GM19023 (cell line): ENCODE measurements around the gene DHRS11.

ENCODE experiments used
- ATAC-seq: cut with Tn5 transposase; IDR thresholded peaks from one replicate; pipeline ENCODE4 v1.9.1; 2021; ENCODE audit warnings: mild to moderate bottlenecking, moderate library complexity; ENCODE audit not compliant: unreplicated experiment

Gene DHRS11

GRCh38 chr17:36611345-36612072 is 19.8 kb downstream of the DHRS11 start:
- no peak for ATAC-seq

- ATAC-seq, result no peak
Measured at GRCh38 chr17:36612323-36612722, 20.6 kb downstream of the DHRS11 start.

- ATAC-seq, result no peak
Measured at GRCh38 chr17:36613155-36613554, 21.5 kb downstream of the DHRS11 start.

GRCh38 chr17:36614081-36614480 is 22.4 kb downstream of the DHRS11 start:
- no peak for ATAC-seq

- ATAC-seq, result no peak
Measured at GRCh38 chr17:36614933-36615332, 23.3 kb downstream of the DHRS11 start.

- ATAC-seq, result no peak
Measured at GRCh38 chr17:36616061-36617029, 24.7 kb downstream of the DHRS11 start.

- no peak for ATAC-seq
Measured at GRCh38 chr17:36617773-36618172, 26.1 kb downstream of the DHRS11 start.

- no peak for ATAC-seq
Measured at GRCh38 chr17:36623281-36623680, 31.6 kb downstream of the DHRS11 start.

- ATAC-seq, result no peak
Measured at GRCh38 chr17:36625188-36625587, 33.5 kb downstream of the DHRS11 start.

- no peak for ATAC-seq
Measured at GRCh38 chr17:36627101-36627500, 35.4 kb downstream of the DHRS11 start.

- ATAC-seq, result no peak
Measured at GRCh38 chr17:36628576-36628975, 36.9 kb downstream of the DHRS11 start.

- ATAC-seq, result no peak
Measured at GRCh38 chr17:36629252-36629847, 37.7 kb downstream of the DHRS11 start.

GRCh38 chr17:36629970-36630502 is 38.4 kb downstream of the DHRS11 start:
- no peak for ATAC-seq

GRCh38 chr17:36631022-36631421 is 39.3 kb downstream of the DHRS11 start:
- ATAC-seq, result no peak

- ATAC-seq, result no peak
Measured at GRCh38 chr17:36632916-36633771, 41.5 kb downstream of the DHRS11 start.

GRCh38 chr17:36640346-36640745 is 48.7 kb downstream of the DHRS11 start:
- no peak for ATAC-seq

GRCh38 chr17:36640836-36641235 is 49.2 kb downstream of the DHRS11 start:
- ATAC-seq, result no peak

GRCh38 chr17:36641331-36641876 is 49.7 kb downstream of the DHRS11 start:
- ATAC-seq, result no peak

GRCh38 chr17:36641877-36642845 is 50.5 kb downstream of the DHRS11 start:
- no peak for ATAC-seq
